Astrocyte (in vitro differentiated cells and primary cell): Measurements from ENCODE around the gene C1orf198. TPM values are rescaled to one million over a fixed set of nuclear protein-coding genes. Genes with fewer than 3 reads are reported as not detected.

ENCODE experiments used
- DNase-seq: peaks from one replicate; pipeline ENCODE4 v3.0.0-alpha.2; 2010; ENCODE audit warnings: low read depth
- FAIRE-seq: peaks from 2 replicates; lab custom pipeline; 2011; peaks lifted over from hg19 to GRCh38; lab: Jason Lieb, UNC
- H2AFZ ChIP-seq: 2 replicates; pipeline ENCODE4 v1.6.0; 2012; ENCODE audit warnings: low read depth, low read length, inconsistent platforms
- H3K27ac ChIP-seq: 2 replicates; pipeline ENCODE4 v1.5.1; 2011; ENCODE audit warnings: low read depth, low read length, inconsistent platforms
- H3K27me3 ChIP-seq: 2 replicates; pipeline ENCODE4 v1.6.0; 2011; ENCODE audit warnings: low read length, inconsistent platforms; ENCODE audit not compliant: insufficient read depth
- H3K36me3 ChIP-seq: 2 replicates; pipeline ENCODE4 v1.5.1; 2011; ENCODE audit warnings: low read length, inconsistent platforms; ENCODE audit not compliant: insufficient read depth
- H3K4me1 ChIP-seq: 2 replicates; pipeline ENCODE4 v1.5.1; 2011; ENCODE audit warnings: low read length, inconsistent platforms; ENCODE audit not compliant: insufficient read depth
- H3K4me2 ChIP-seq: 2 replicates; pipeline ENCODE4 v1.6.0; 2012; ENCODE audit warnings: low read length, inconsistent platforms
- H3K4me3 ChIP-seq: 2 replicates; pipeline ENCODE4 v1.5.1; 2011; ENCODE audit warnings: low read depth, mild to moderate bottlenecking, low read length, inconsistent platforms; ENCODE audit not compliant: insufficient read depth
- H3K79me2 ChIP-seq: 2 replicates; pipeline ENCODE4 v1.6.0; 2012; ENCODE audit warnings: mild to moderate bottlenecking, low read length, inconsistent platforms; ENCODE audit not compliant: insufficient read depth
- H3K9ac ChIP-seq: 2 replicates; pipeline ENCODE4 v1.6.0; 2012; ENCODE audit warnings: mild to moderate bottlenecking, low read length, inconsistent platforms
- H3K9me3 ChIP-seq: 2 replicates; pipeline ENCODE4 v1.5.1; 2012; ENCODE audit warnings: low read depth, mild to moderate bottlenecking, low read length, inconsistent platforms; ENCODE audit not compliant: insufficient read depth
- H4K20me1 ChIP-seq: 2 replicates; pipeline ENCODE4 v1.6.0; 2012; ENCODE audit warnings: low read length, inconsistent platforms; ENCODE audit not compliant: insufficient read depth
- H3K27ac Mint-ChIP-seq: one replicate; pipeline ENCODE4 v1.8.0; 2021; ENCODE audit warnings: mild to moderate bottlenecking, mixed read lengths; ENCODE audit not compliant: unreplicated experiment
- H3K27me3 Mint-ChIP-seq: one replicate; pipeline ENCODE4 v1.8.0; 2021; ENCODE audit warnings: low read depth, mixed read lengths; ENCODE audit not compliant: unreplicated experiment
- H3K36me3 Mint-ChIP-seq: one replicate; pipeline ENCODE4 v1.8.0; 2021; ENCODE audit warnings: low read depth, mixed read lengths; ENCODE audit not compliant: unreplicated experiment
- H3K4me1 Mint-ChIP-seq: one replicate; pipeline ENCODE4 v1.8.0; 2021; ENCODE audit warnings: low read depth, mixed read lengths; ENCODE audit not compliant: unreplicated experiment
- H3K4me3 Mint-ChIP-seq: one replicate; pipeline ENCODE4 v1.8.0; 2021; ENCODE audit warnings: mild to moderate bottlenecking, moderate library complexity, mixed read lengths; ENCODE audit not compliant: unreplicated experiment
- H3K9me3 Mint-ChIP-seq: one replicate; pipeline ENCODE4 v1.8.0; 2021; ENCODE audit warnings: mild to moderate bottlenecking, mixed read lengths; ENCODE audit not compliant: unreplicated experiment
- EZH2 ChIP-seq: IDR thresholded peaks from 2 replicates; pipeline ENCODE4 v1.6.1; 2012; ENCODE audit warnings: mild to moderate bottlenecking, low read length, inconsistent platforms; ENCODE audit not compliant: insufficient read depth
- total RNA-seq: library from RNA; stranded (reverse); gene quantifications from 2 replicates; pipeline ENCODE4 v1.2.1, GENCODE V29; 2021
- TF ChIP-seq, protein P1 (sequence below): IDR thresholded peaks from 2 replicates; pipeline ENCODE4 v1.5.1; 2011; ENCODE audit warnings: low read depth, mild to moderate bottlenecking, inconsistent platforms, low read length, moderate library complexity; ENCODE audit not compliant: insufficient read depth

C1orf198 gene
- total RNA-seq, 1 donor from 2014 or later = 102 TPM

DNA sequence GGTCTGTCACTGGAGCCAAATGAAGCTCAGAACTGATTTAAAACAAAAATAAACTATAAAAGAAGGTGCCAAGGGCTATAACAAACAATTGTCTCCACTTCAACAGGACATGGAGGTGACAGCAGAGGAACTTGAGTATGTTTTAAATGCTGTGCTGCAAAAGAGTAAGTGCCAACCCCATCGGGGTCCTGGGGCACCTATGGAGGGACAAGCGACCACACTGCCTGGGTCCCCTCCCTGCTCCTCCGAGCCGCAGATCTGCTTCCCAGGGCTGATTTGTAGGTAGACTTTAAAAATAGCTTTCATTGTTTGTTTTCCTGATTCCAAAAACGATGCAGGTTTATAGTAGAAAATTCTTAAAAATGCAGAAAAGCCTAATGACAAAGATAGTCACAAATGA is 78.3 kb downstream of the C1orf198 start:
- peaks cover 30% of the 10 kb centered on the region for H3K27me3 Mint-ChIP-seq
- H3K4me3 Mint-ChIP-seq = no peak overlapping the region
- Histone ChIP-seq H3K36me3 (no peaks in the 10 kb centered on the region), H3K4me2 (no peak overlapping the region), H3K4me3 (no peak overlapping the region), H3K9ac (no peak overlapping the region), H3K27ac (no peak overlapping the region), H3K79me2 (no peaks in the 10 kb centered on the region), H2AFZ (no peak overlapping the region), H4K20me1 (no peaks in the 10 kb centered on the region), H3K9me3 (no peaks in the 10 kb centered on the region), H3K4me1 (no peaks in the 10 kb centered on the region), H3K27me3 (no peaks in the 10 kb centered on the region)
- H3K4me1 Mint-ChIP-seq = no peaks in the 10 kb centered on the region
- DNase-seq = no peak
- H3K36me3 Mint-ChIP-seq = peaks cover 2% of the 10 kb centered on the region
- FAIRE-seq = no peak
- H3K9me3 Mint-ChIP-seq = no peaks in the 10 kb centered on the region
- H3K27ac Mint-ChIP-seq = no peak overlapping the region
- TF ChIP-seq, protein P1, sequence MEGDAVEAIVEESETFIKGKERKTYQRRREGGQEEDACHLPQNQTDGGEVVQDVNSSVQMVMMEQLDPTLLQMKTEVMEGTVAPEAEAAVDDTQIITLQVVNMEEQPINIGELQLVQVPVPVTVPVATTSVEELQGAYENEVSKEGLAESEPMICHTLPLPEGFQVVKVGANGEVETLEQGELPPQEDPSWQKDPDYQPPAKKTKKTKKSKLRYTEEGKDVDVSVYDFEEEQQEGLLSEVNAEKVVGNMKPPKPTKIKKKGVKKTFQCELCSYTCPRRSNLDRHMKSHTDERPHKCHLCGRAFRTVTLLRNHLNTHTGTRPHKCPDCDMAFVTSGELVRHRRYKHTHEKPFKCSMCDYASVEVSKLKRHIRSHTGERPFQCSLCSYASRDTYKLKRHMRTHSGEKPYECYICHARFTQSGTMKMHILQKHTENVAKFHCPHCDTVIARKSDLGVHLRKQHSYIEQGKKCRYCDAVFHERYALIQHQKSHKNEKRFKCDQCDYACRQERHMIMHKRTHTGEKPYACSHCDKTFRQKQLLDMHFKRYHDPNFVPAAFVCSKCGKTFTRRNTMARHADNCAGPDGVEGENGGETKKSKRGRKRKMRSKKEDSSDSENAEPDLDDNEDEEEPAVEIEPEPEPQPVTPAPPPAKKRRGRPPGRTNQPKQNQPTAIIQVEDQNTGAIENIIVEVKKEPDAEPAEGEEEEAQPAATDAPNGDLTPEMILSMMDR = no peak
- no peak for TF ChIP-seq EZH2

- Histone ChIP-seq H3K9ac (no peak overlapping the region), H3K4me1 (no peaks in the 10 kb centered on the region), H3K36me3 (no peaks in the 10 kb centered on the region), H2AFZ (no peak overlapping the region), H4K20me1 (no peaks in the 10 kb centered on the region), H3K4me2 (no peak overlapping the region), H3K79me2 (no peaks in the 10 kb centered on the region), H3K4me3 (no peak overlapping the region), H3K9me3 (no peaks in the 10 kb centered on the region), H3K27ac (no peak overlapping the region), H3K27me3 (no peaks in the 10 kb centered on the region)
- no peaks in the 10 kb centered on the region for H3K4me1 Mint-ChIP-seq
- no peaks in the 10 kb centered on the region for H3K9me3 Mint-ChIP-seq
- TF ChIP-seq, protein P1 = no peak
- TF ChIP-seq EZH2 = no peak
- no peak for DNase-seq
- no peak for FAIRE-seq
- peaks cover 25% of the 10 kb centered on the region for H3K27me3 Mint-ChIP-seq
- H3K36me3 Mint-ChIP-seq = peaks cover 2% of the 10 kb centered on the region
- H3K4me3 Mint-ChIP-seq = no peak overlapping the region
- H3K27ac Mint-ChIP-seq = no peak overlapping the region
These were observed 79.6 kb downstream of the C1orf198 start for GRCh38 chr1:230788561-230789275.

DNA sequence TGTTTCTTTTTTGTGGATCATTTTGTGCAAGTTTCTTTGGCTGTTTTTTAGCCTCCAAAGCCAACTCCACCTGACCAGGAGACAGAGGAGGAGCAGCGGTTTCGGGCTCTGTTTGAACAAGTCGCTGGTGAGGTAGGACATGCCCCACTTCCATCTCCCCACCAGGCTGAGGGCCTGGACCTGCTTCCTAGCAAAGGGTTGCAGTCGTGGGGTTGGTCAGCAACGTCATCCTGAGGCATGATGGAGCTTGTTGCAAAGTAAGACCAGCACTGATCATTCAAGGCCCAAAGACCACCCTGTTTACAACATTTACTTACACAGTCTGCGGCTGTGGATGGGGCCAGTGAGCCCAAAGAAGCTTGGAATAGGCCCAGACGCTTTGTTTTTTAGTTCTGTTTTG is 80.8 kb downstream of the C1orf198 start:
- TF ChIP-seq, protein P1 = no peak
- no peak overlapping the region for H2AFZ ChIP-seq
- H3K79me2 ChIP-seq = no peaks in the 10 kb centered on the region
- H3K9me3 ChIP-seq = no peaks in the 10 kb centered on the region
- Mint-ChIP-seq H3K36me3 (peaks cover 2% of the 10 kb centered on the region), H3K27me3 (peaks cover 22% of the 10 kb centered on the region), H3K9me3 (no peaks in the 10 kb centered on the region), H3K4me3 (no peak overlapping the region), H3K27ac (no peak overlapping the region), H3K4me1 (no peaks in the 10 kb centered on the region)
- H3K27me3 ChIP-seq = no peaks in the 10 kb centered on the region
- no peak overlapping the region for H3K4me2 ChIP-seq
- FAIRE-seq (no peak), DNase-seq (no peak)
- no peaks in the 10 kb centered on the region for H3K36me3 ChIP-seq
- H4K20me1 ChIP-seq = no peaks in the 10 kb centered on the region
- H3K9ac ChIP-seq = no peak overlapping the region
- H3K27ac ChIP-seq = no peak overlapping the region
- H3K4me3 ChIP-seq = no peak overlapping the region
- no peaks in the 10 kb centered on the region for H3K4me1 ChIP-seq
